ENCODE data around the gene POLR2H. TPM values are rescaled to one million over a fixed set of nuclear protein-coding genes. Genes with fewer than 3 reads are reported as not detected.

POLR2H gene
- total RNA-seq, 1 experiment from 2014 or later = 156 TPM

DNA sequence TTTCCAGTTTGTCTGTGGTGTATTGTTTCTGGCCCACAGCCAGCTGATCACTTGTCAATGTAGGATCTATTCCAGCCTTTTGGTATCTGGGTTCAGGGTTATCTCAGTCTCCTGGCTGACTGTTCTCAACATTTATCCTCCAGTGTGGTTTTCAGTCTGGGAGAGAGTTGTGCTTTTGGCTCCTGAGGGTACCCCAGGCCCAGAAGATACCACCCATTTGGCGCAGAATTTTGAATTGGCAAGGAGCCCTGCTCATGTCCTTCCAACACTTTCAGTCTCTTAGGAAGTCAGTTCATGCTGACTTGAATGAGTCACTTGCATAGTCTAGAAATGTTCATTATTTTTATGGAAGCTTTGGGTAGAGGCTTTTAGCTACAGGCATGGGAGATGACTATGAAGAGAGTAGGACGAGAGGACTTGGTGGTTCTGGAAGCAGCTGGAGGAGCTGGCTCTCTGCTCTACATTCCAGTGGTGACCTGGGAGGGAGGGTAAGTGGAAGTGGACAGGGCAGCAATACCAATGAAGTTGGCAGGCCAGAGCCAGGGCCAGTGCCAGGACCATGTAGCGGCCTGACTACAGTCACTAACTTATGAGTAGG lies 7.2 kb downstream of the POLR2H start:
- in situ Hi-C loops (cut with HindIII; ENCODE audit: low pct_unique_long_range_greater_than_20kb, low sequenced_read_pairs) (no loop called here), intact Hi-C loops (cut with micrococcal nuclease; ENCODE audit: unreplicated experiment) (no loop called here)
- DNase-seq (ENCODE audit: low read depth, low spot score) (no peak), ATAC-seq (no peak)
- Histone ChIP-seq H3K27ac (ENCODE audit: low read length) (no peak overlapping the region), H3K27me3 (ENCODE audit: control insufficient read depth, insufficient read depth, low read length) (no peaks in the 10 kb centered on the region), H3K9me3 (ENCODE audit: control insufficient read depth, insufficient read depth, low read depth, low read length) (no peaks in the 10 kb centered on the region), H3K4me1 (ENCODE audit: control insufficient read depth, insufficient read depth, low read length) (peaks cover 18% of the 10 kb centered on the region), H3K36me3 (ENCODE audit: control insufficient read depth, insufficient read depth, low read length) (peaks cover 19% of the 10 kb centered on the region), H3K4me3 (ENCODE audit: low read depth in 2 of 2, low read length in 2 of 2) (no peak overlapping the region)
- no TSS peak for BruUV-seq (replicated peaks)
- ChIA-PET POLR2A (interaction anchor here (0.6 kb wide), 1 partner anchor 218 kb away, joined by 5 read pairs; no protein-coding TSS in a partner anchor), CTCF (no interaction called here)
- TF ChIP-seq REST (IDR thresholded peaks at IDR 0.05; ENCODE audit: insufficient read depth in 1 of 2, low read depth in 2 of 2, low read length in 1 of 2) (no peak), POLR2AphosphoS5 (IDR thresholded peaks at IDR 0.05; ENCODE audit: low read depth, low read length) (no peak), CTCF (IDR thresholded peaks at IDR 0.05) (no peak), SIN3A (IDR thresholded peaks at IDR 0.05; ENCODE audit: borderline replicate concordance, insufficient read depth, low read depth, low read length) (no peak), TCF7L2 (IDR thresholded peaks at IDR 0.05; ENCODE audit: low read depth, low read length) (no peak)

GRCh38 chr3:184371570-184372018 lies 10.1 kb downstream of the POLR2H start:
- peak; percentile 93 for ATAC-seq
- TF ChIP-seq SIN3A (IDR thresholded peaks at IDR 0.05; ENCODE audit: borderline replicate concordance, insufficient read depth, low read depth, low read length) = 0 out of 2 replicates have a peak, but pooled peaks have one; percentile 49
- TF ChIP-seq REST (IDR thresholded peaks at IDR 0.05; ENCODE audit: insufficient read depth in 1 of 2, low read depth in 2 of 2, low read length in 1 of 2) = 0 out of 4 replicates have a peak, but pooled peaks of 1 of the 2 experiments have one; percentile 38
- TF ChIP-seq TCF7L2 (IDR thresholded peaks at IDR 0.05; ENCODE audit: low read depth, low read length) = no peak
- peak; percentile 98 for TF ChIP-seq CTCF (IDR thresholded peaks at IDR 0.05)
- peak; percentile 39; the same call in 1 of the 2 replicates for TF ChIP-seq POLR2AphosphoS5 (IDR thresholded peaks at IDR 0.05; ENCODE audit: low read depth, low read length)
- intact Hi-C loops (cut with micrococcal nuclease; ENCODE audit: unreplicated experiment) (loop anchor here (2.0 to 10.0 kb wide), 3 partner anchors 97 to 173 kb away; no protein-coding TSS in a partner anchor), in situ Hi-C loops (cut with HindIII; ENCODE audit: low pct_unique_long_range_greater_than_20kb, low sequenced_read_pairs) (no loop called here)
- Histone ChIP-seq H3K9me3 (ENCODE audit: control insufficient read depth, insufficient read depth, low read depth, low read length) (no peaks in the 10 kb centered on the region), H3K4me1 (ENCODE audit: control insufficient read depth, insufficient read depth, low read length) (peaks cover 12% of the 10 kb centered on the region), H3K27ac (ENCODE audit: low read length) (no peak overlapping the region), H3K27me3 (ENCODE audit: control insufficient read depth, insufficient read depth, low read length) (peaks cover 8% of the 10 kb centered on the region), H3K4me3 (ENCODE audit: low read depth in 2 of 2, low read length in 2 of 2) (no peak overlapping the region), H3K36me3 (ENCODE audit: control insufficient read depth, insufficient read depth, low read length) (peaks cover 14% of the 10 kb centered on the region)
- ChIA-PET POLR2A (interaction anchor here (0.6 kb wide), 1 partner anchor 171 kb away, joined by 8 read pairs; no protein-coding TSS in a partner anchor), CTCF (interaction anchor here (0.6 to 4.4 kb wide), 15 partner anchors 9 to 174 kb away, joined by 3 to 53 read pairs (median 5); no protein-coding TSS in a partner anchor)
- no TSS peak for BruUV-seq (replicated peaks)
- peak; percentile 84 for DNase-seq (ENCODE audit: low read depth, low spot score)

All from Panc1 (cell line).